ENCODE results near the gene PNMA8C. TPM values are rescaled to one million over a fixed set of nuclear protein-coding genes. Genes with fewer than 3 reads are reported as not detected.

The PNMA8C gene
- total RNA-seq = not detected

GRCh38 chr19:46428239-46429135 is at the start of gene PNMA8C:
Gene PNMA8C, minus strand, starts transcription at chr19:46428936. Its CDS starts 577 bp downstream, at chr19:46428359.
- no peak within 1 kb of the TSS for H3K4me3 ChIP-seq (ENCODE audit: low read length)
- H3K4me1 ChIP-seq (ENCODE audit: insufficient read depth, low read length) = peaks cover 16% of the 10 kb centered on the region
- H3K27me3 ChIP-seq (ENCODE audit: insufficient read depth, low read length) = peaks cover 45% of the 10 kb centered on the region
- H3K9me3 ChIP-seq (ENCODE audit: low read depth, low read length) = no peaks in the 10 kb centered on the region

GRCh38 chr19:46475986-46476385 is 47.2 kb upstream of the PNMA8C start:
- Histone ChIP-seq H3K9me3 (ENCODE audit: low read depth, low read length) (no peaks in the 10 kb centered on the region), H3K27me3 (ENCODE audit: insufficient read depth, low read length) (peaks cover 27% of the 10 kb centered on the region), H3K4me3 (ENCODE audit: low read length) (no peak overlapping the region), H3K4me1 (ENCODE audit: insufficient read depth, low read length) (peaks cover 8% of the 10 kb centered on the region)

GRCh38 chr19:46474211-46474610 is 45.5 kb upstream of the PNMA8C start:
- no peaks in the 10 kb centered on the region for H3K9me3 ChIP-seq (ENCODE audit: low read depth, low read length)
- peaks cover 31% of the 10 kb centered on the region for H3K27me3 ChIP-seq (ENCODE audit: insufficient read depth, low read length)
- no peak overlapping the region for H3K4me3 ChIP-seq (ENCODE audit: low read length)
- peaks cover 9% of the 10 kb centered on the region for H3K4me1 ChIP-seq (ENCODE audit: insufficient read depth, low read length)

- Histone ChIP-seq H3K27me3 (ENCODE audit: insufficient read depth, low read length) (peaks cover 31% of the 10 kb centered on the region), H3K4me3 (ENCODE audit: low read length) (no peak overlapping the region), H3K4me1 (ENCODE audit: insufficient read depth, low read length) (peaks cover 9% of the 10 kb centered on the region), H3K9me3 (ENCODE audit: low read depth, low read length) (no peaks in the 10 kb centered on the region)
These were observed 43.9 kb upstream of the PNMA8C start for GRCh38 chr19:46472592-46472991.

- peaks cover 31% of the 10 kb centered on the region for H3K27me3 ChIP-seq (ENCODE audit: insufficient read depth, low read length)
- H3K4me1 ChIP-seq (ENCODE audit: insufficient read depth, low read length) = peaks cover 9% of the 10 kb centered on the region
- H3K9me3 ChIP-seq (ENCODE audit: low read depth, low read length) = no peaks in the 10 kb centered on the region
- no peak overlapping the region for H3K4me3 ChIP-seq (ENCODE audit: low read length)
These were observed 43.2 kb upstream of the PNMA8C start for GRCh38 chr19:46471811-46472543.

GRCh38 chr19:46471116-46471733 is 42.5 kb upstream of the PNMA8C start, which contains the start of gene PNMA8A:
Gene PNMA8A, minus strand, starts transcription at chr19:46471563. Its CDS starts 528 bp downstream, at chr19:46471035.
- Histone ChIP-seq H3K9me3 (ENCODE audit: low read depth, low read length) (no peaks in the 10 kb centered on the region), H3K27me3 (ENCODE audit: insufficient read depth, low read length) (peaks cover 31% of the 10 kb centered on the region), H3K4me3 (ENCODE audit: low read length) (no peak within 1 kb of the TSS), H3K4me1 (ENCODE audit: insufficient read depth, low read length) (peaks cover 9% of the 10 kb centered on the region)

GRCh38 chr19:46470376-46470775 is 41.6 kb upstream of the PNMA8C start:
- Histone ChIP-seq H3K9me3 (ENCODE audit: low read depth, low read length) (no peaks in the 10 kb centered on the region), H3K4me1 (ENCODE audit: insufficient read depth, low read length) (peaks cover 9% of the 10 kb centered on the region), H3K27me3 (ENCODE audit: insufficient read depth, low read length) (peaks cover 31% of the 10 kb centered on the region)

GRCh38 chr19:46469541-46470185 is 40.9 kb upstream of the PNMA8C start:
- Histone ChIP-seq H3K4me1 (ENCODE audit: insufficient read depth, low read length) (peaks cover 9% of the 10 kb centered on the region), H3K4me3 (ENCODE audit: low read length) (no peak overlapping the region), H3K9me3 (ENCODE audit: low read depth, low read length) (no peaks in the 10 kb centered on the region), H3K27me3 (ENCODE audit: insufficient read depth, low read length) (peaks cover 31% of the 10 kb centered on the region)

More at GRCh38 chr19:46470376-46470775, 41.6 kb upstream of the PNMA8C start:
- no peak overlapping the region for H3K4me3 ChIP-seq (ENCODE audit: low read length)

GRCh38 chr19:46466536-46467196 is 37.9 kb upstream of the PNMA8C start:
- no peak overlapping the region for H3K4me3 ChIP-seq (ENCODE audit: low read length)
- H3K9me3 ChIP-seq (ENCODE audit: low read depth, low read length) = no peaks in the 10 kb centered on the region
- H3K27me3 ChIP-seq (ENCODE audit: insufficient read depth, low read length) = peaks cover 10% of the 10 kb centered on the region
- peaks cover 8% of the 10 kb centered on the region for H3K4me1 ChIP-seq (ENCODE audit: insufficient read depth, low read length)

GRCh38 chr19:46463516-46463915 is 34.8 kb upstream of the PNMA8C start:
- Histone ChIP-seq H3K27me3 (ENCODE audit: insufficient read depth, low read length) (no peaks in the 10 kb centered on the region), H3K9me3 (ENCODE audit: low read depth, low read length) (no peaks in the 10 kb centered on the region), H3K4me3 (ENCODE audit: low read length) (no peak overlapping the region), H3K4me1 (ENCODE audit: insufficient read depth, low read length) (no peaks in the 10 kb centered on the region)

GRCh38 chr19:46461537-46461936 is 32.8 kb upstream of the PNMA8C start:
- Histone ChIP-seq H3K27me3 (ENCODE audit: insufficient read depth, low read length) (no peaks in the 10 kb centered on the region), H3K4me3 (ENCODE audit: low read length) (no peak overlapping the region), H3K9me3 (ENCODE audit: low read depth, low read length) (no peaks in the 10 kb centered on the region), H3K4me1 (ENCODE audit: insufficient read depth, low read length) (no peaks in the 10 kb centered on the region)

GRCh38 chr19:46460981-46461380 is 32.2 kb upstream of the PNMA8C start:
- Histone ChIP-seq H3K4me1 (ENCODE audit: insufficient read depth, low read length) (no peaks in the 10 kb centered on the region), H3K9me3 (ENCODE audit: low read depth, low read length) (no peaks in the 10 kb centered on the region), H3K27me3 (ENCODE audit: insufficient read depth, low read length) (no peaks in the 10 kb centered on the region), H3K4me3 (ENCODE audit: low read length) (no peak overlapping the region)

GRCh38 chr19:46460055-46460454 is 31.3 kb upstream of the PNMA8C start:
- Histone ChIP-seq H3K27me3 (ENCODE audit: insufficient read depth, low read length) (no peaks in the 10 kb centered on the region), H3K4me1 (ENCODE audit: insufficient read depth, low read length) (no peaks in the 10 kb centered on the region), H3K4me3 (ENCODE audit: low read length) (no peak overlapping the region), H3K9me3 (ENCODE audit: low read depth, low read length) (no peaks in the 10 kb centered on the region)

GRCh38 chr19:46456930-46457329 is 28.2 kb upstream of the PNMA8C start:
- no peaks in the 10 kb centered on the region for H3K4me1 ChIP-seq (ENCODE audit: insufficient read depth, low read length)
- no peak overlapping the region for H3K4me3 ChIP-seq (ENCODE audit: low read length)
- no peaks in the 10 kb centered on the region for H3K27me3 ChIP-seq (ENCODE audit: insufficient read depth, low read length)
- no peaks in the 10 kb centered on the region for H3K9me3 ChIP-seq (ENCODE audit: low read depth, low read length)
